Astrocyte (in vitro differentiated cells and primary cell): Measurements from ENCODE around the gene STAU1. TPM values are rescaled to one million over a fixed set of nuclear protein-coding genes. Genes with fewer than 3 reads are reported as not detected.

Experiments used
- DNase-seq: peaks from one replicate; pipeline ENCODE4 v3.0.0-alpha.2; 2010; ENCODE audit warnings: low read depth
- FAIRE-seq: peaks from 2 replicates; lab custom pipeline; 2011; peaks lifted over from hg19 to GRCh38; lab: Jason Lieb, UNC
- H2AFZ ChIP-seq: 2 replicates; pipeline ENCODE4 v1.6.0; 2012; ENCODE audit warnings: low read depth, low read length, inconsistent platforms
- H3K27ac ChIP-seq: 2 replicates; pipeline ENCODE4 v1.5.1; 2011; ENCODE audit warnings: low read depth, low read length, inconsistent platforms
- H3K27me3 ChIP-seq: 2 replicates; pipeline ENCODE4 v1.6.0; 2011; ENCODE audit warnings: low read length, inconsistent platforms; ENCODE audit not compliant: insufficient read depth
- H3K36me3 ChIP-seq: 2 replicates; pipeline ENCODE4 v1.5.1; 2011; ENCODE audit warnings: low read length, inconsistent platforms; ENCODE audit not compliant: insufficient read depth
- H3K4me1 ChIP-seq: 2 replicates; pipeline ENCODE4 v1.5.1; 2011; ENCODE audit warnings: low read length, inconsistent platforms; ENCODE audit not compliant: insufficient read depth
- H3K4me2 ChIP-seq: 2 replicates; pipeline ENCODE4 v1.6.0; 2012; ENCODE audit warnings: low read length, inconsistent platforms
- H3K4me3 ChIP-seq: 2 replicates; pipeline ENCODE4 v1.5.1; 2011; ENCODE audit warnings: low read depth, mild to moderate bottlenecking, low read length, inconsistent platforms; ENCODE audit not compliant: insufficient read depth
- H3K79me2 ChIP-seq: 2 replicates; pipeline ENCODE4 v1.6.0; 2012; ENCODE audit warnings: mild to moderate bottlenecking, low read length, inconsistent platforms; ENCODE audit not compliant: insufficient read depth
- H3K9ac ChIP-seq: 2 replicates; pipeline ENCODE4 v1.6.0; 2012; ENCODE audit warnings: mild to moderate bottlenecking, low read length, inconsistent platforms
- H3K9me3 ChIP-seq: 2 replicates; pipeline ENCODE4 v1.5.1; 2012; ENCODE audit warnings: low read depth, mild to moderate bottlenecking, low read length, inconsistent platforms; ENCODE audit not compliant: insufficient read depth
- H4K20me1 ChIP-seq: 2 replicates; pipeline ENCODE4 v1.6.0; 2012; ENCODE audit warnings: low read length, inconsistent platforms; ENCODE audit not compliant: insufficient read depth
- H3K27ac Mint-ChIP-seq: one replicate; pipeline ENCODE4 v1.8.0; 2021; ENCODE audit warnings: mild to moderate bottlenecking, mixed read lengths; ENCODE audit not compliant: unreplicated experiment
- H3K27me3 Mint-ChIP-seq: one replicate; pipeline ENCODE4 v1.8.0; 2021; ENCODE audit warnings: low read depth, mixed read lengths; ENCODE audit not compliant: unreplicated experiment
- H3K36me3 Mint-ChIP-seq: one replicate; pipeline ENCODE4 v1.8.0; 2021; ENCODE audit warnings: low read depth, mixed read lengths; ENCODE audit not compliant: unreplicated experiment
- H3K4me1 Mint-ChIP-seq: one replicate; pipeline ENCODE4 v1.8.0; 2021; ENCODE audit warnings: low read depth, mixed read lengths; ENCODE audit not compliant: unreplicated experiment
- H3K4me3 Mint-ChIP-seq: one replicate; pipeline ENCODE4 v1.8.0; 2021; ENCODE audit warnings: mild to moderate bottlenecking, moderate library complexity, mixed read lengths; ENCODE audit not compliant: unreplicated experiment
- H3K9me3 Mint-ChIP-seq: one replicate; pipeline ENCODE4 v1.8.0; 2021; ENCODE audit warnings: mild to moderate bottlenecking, mixed read lengths; ENCODE audit not compliant: unreplicated experiment
- EZH2 ChIP-seq: IDR thresholded peaks from 2 replicates; pipeline ENCODE4 v1.6.1; 2012; ENCODE audit warnings: mild to moderate bottlenecking, low read length, inconsistent platforms; ENCODE audit not compliant: insufficient read depth
- total RNA-seq: library from RNA; stranded (reverse); gene quantifications from 2 replicates; pipeline ENCODE4 v1.2.1, GENCODE V29; 2021
- TF ChIP-seq, protein P1 (sequence below): IDR thresholded peaks from 2 replicates; pipeline ENCODE4 v1.5.1; 2011; ENCODE audit warnings: low read depth, mild to moderate bottlenecking, inconsistent platforms, low read length, moderate library complexity; ENCODE audit not compliant: insufficient read depth

The STAU1 gene
- total RNA-seq, 1 donor from 2014 or later: 98.0 TPM

DNA sequence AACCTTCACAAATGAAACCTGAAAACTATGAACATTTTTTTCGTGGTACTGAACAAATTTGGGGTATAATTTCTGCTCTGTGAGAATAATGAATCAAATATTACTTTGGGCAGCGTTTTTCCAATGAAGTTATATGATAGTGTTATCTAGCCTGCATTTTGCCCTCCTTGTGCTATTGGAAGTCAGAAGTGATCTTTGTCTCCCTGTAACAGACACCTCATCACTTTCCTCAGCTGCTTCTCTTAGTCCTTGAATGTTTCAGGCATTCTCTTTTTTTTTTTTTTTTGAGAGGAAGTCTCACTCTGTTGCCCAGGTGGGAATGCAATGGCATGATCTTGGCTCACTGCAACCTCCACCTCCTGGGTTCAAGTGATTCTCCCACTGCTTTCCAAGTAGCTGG is 41.2 kb upstream of the STAU1 start:
- H3K36me3 ChIP-seq: peaks cover 45% of the 10 kb centered on the region
- no peak overlapping the region for H3K27ac ChIP-seq
- no peaks in the 10 kb centered on the region for H3K4me1 ChIP-seq
- peaks cover 32% of the 10 kb centered on the region for H3K36me3 Mint-ChIP-seq
- no peak overlapping the region for H2AFZ ChIP-seq
- H3K4me3 ChIP-seq: no peak overlapping the region
- TF ChIP-seq, protein P1, sequence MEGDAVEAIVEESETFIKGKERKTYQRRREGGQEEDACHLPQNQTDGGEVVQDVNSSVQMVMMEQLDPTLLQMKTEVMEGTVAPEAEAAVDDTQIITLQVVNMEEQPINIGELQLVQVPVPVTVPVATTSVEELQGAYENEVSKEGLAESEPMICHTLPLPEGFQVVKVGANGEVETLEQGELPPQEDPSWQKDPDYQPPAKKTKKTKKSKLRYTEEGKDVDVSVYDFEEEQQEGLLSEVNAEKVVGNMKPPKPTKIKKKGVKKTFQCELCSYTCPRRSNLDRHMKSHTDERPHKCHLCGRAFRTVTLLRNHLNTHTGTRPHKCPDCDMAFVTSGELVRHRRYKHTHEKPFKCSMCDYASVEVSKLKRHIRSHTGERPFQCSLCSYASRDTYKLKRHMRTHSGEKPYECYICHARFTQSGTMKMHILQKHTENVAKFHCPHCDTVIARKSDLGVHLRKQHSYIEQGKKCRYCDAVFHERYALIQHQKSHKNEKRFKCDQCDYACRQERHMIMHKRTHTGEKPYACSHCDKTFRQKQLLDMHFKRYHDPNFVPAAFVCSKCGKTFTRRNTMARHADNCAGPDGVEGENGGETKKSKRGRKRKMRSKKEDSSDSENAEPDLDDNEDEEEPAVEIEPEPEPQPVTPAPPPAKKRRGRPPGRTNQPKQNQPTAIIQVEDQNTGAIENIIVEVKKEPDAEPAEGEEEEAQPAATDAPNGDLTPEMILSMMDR: no peak
- no peak for TF ChIP-seq EZH2
- H3K27me3 Mint-ChIP-seq: no peaks in the 10 kb centered on the region
- H3K9me3 Mint-ChIP-seq: no peaks in the 10 kb centered on the region
- DNase-seq: no peak
- no peaks in the 10 kb centered on the region for H3K27me3 ChIP-seq
- peaks cover 13% of the 10 kb centered on the region for H3K4me1 Mint-ChIP-seq
- FAIRE-seq: no peak
- H4K20me1 ChIP-seq: no peaks in the 10 kb centered on the region
- no peaks in the 10 kb centered on the region for H3K9me3 ChIP-seq
- H3K27ac Mint-ChIP-seq: no peak overlapping the region
- no peak overlapping the region for H3K9ac ChIP-seq
- no peak overlapping the region for H3K4me2 ChIP-seq
- no peaks in the 10 kb centered on the region for H3K79me2 ChIP-seq
- H3K4me3 Mint-ChIP-seq: no peak overlapping the region

DNA sequence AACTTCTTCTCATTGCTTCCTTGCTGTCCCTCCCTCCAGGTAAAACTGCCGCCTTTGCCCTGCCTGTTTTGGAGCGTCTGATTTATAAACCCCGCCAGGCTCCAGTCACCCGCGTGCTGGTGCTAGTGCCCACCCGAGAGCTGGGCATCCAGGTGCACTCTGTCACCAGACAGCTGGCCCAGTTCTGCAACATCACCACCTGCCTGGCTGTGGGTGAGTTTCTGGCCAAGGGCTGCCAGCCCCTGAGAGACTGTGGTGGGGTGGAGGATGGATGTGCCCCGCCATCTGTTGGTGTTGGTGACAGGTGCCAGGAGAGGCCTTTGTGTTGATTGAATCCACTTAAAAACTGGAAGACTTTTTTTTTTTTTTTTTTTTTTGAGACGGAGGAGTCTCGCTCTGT is 40.5 kb upstream of the STAU1 start:
- Histone ChIP-seq H3K9me3 (no peaks in the 10 kb centered on the region), H3K27ac (no peak overlapping the region), H2AFZ (no peak overlapping the region), H3K79me2 (no peaks in the 10 kb centered on the region), H3K4me3 (no peak overlapping the region), H3K9ac (no peak overlapping the region), H4K20me1 (no peaks in the 10 kb centered on the region), H3K4me1 (no peaks in the 10 kb centered on the region), H3K36me3 (peaks cover 45% of the 10 kb centered on the region), H3K27me3 (no peaks in the 10 kb centered on the region), H3K4me2 (no peak overlapping the region)
- no peak overlapping the region for H3K4me3 Mint-ChIP-seq
- H3K36me3 Mint-ChIP-seq: peaks cover 31% of the 10 kb centered on the region
- DNase-seq (no peak), FAIRE-seq (no peak)
- H3K9me3 Mint-ChIP-seq: no peaks in the 10 kb centered on the region
- H3K27me3 Mint-ChIP-seq: no peaks in the 10 kb centered on the region
- H3K27ac Mint-ChIP-seq: no peak overlapping the region
- no peak for TF ChIP-seq EZH2
- TF ChIP-seq, protein P1: no peak
- H3K4me1 Mint-ChIP-seq: peaks cover 13% of the 10 kb centered on the region

DNA sequence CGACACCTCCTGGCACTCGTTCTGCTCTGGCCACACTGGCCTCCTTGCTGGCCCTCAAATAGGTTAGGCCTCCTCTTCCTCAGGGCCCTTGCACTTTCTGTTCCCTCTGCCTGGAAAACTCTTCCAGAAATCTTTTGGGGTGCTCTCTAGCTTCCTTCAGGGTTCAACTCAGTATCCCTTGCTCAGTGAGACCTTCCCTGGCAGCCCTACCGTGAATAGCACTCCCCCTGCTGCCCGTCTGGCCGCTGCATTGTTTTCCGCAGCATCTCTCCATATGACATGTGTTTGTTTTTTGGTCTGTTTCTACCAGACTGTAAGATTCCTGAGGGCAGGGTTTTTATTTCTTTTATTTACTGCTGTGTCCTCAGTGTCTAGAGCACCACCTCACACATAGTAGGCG is 37.8 kb upstream of the STAU1 start:
- Mint-ChIP-seq H3K36me3 (peaks cover 36% of the 10 kb centered on the region), H3K27ac (no peak overlapping the region), H3K27me3 (no peaks in the 10 kb centered on the region), H3K9me3 (no peaks in the 10 kb centered on the region), H3K4me3 (peak overlapping the region; percentile 50), H3K4me1 (peaks cover 14% of the 10 kb centered on the region)
- FAIRE-seq: no peak
- DNase-seq: no peak
- Histone ChIP-seq H3K79me2 (peaks cover 5% of the 10 kb centered on the region), H3K27me3 (no peaks in the 10 kb centered on the region), H3K36me3 (peaks cover 42% of the 10 kb centered on the region), H3K4me2 (no peak overlapping the region), H4K20me1 (no peaks in the 10 kb centered on the region), H3K27ac (no peak overlapping the region), H3K4me3 (no peak overlapping the region), H3K9me3 (no peaks in the 10 kb centered on the region), H3K9ac (no peak overlapping the region), H2AFZ (no peak overlapping the region), H3K4me1 (no peaks in the 10 kb centered on the region)
- no peak for TF ChIP-seq EZH2
- TF ChIP-seq, protein P1: no peak
